ENCODE data around the gene TFR2. TPM values are rescaled to one million over a fixed set of nuclear protein-coding genes. Genes with fewer than 3 reads are reported as not detected.

Gene TFR2
- total and polyA plus RNA-seq, 9 of the 15 experiments (the other 6 are each of a cell fraction or from before 2014, with no cell fraction given): 3.8 to 123 (median 51.1) TPM

GRCh38 chr7:100586266-100587025 is 54.9 kb downstream of the TFR2 start, which contains the start of gene FBXO24 (continued):
- no peak for TF ChIP-seq ZNF224 (CRISPR knock-in tag; IDR thresholded peaks at IDR 0.05)
- no peak for TF ChIP-seq THRB (CRISPR knock-in tag; conservative IDR thresholded peaks at IDR 0.05)
- no peak for TF ChIP-seq PATZ1 (CRISPR knock-in tag; IDR thresholded peaks at IDR 0.05; ENCODE audit: borderline replicate concordance)
- TF ChIP-seq ZNF347 (CRISPR knock-in tag; IDR thresholded peaks at IDR 0.05; ENCODE audit: low read depth): no peak
- TF ChIP-seq PYGO2 (tag; IDR thresholded peaks at IDR 0.05): no peak
- no peak for TF ChIP-seq ZNF431 (CRISPR knock-in tag; IDR thresholded peaks at IDR 0.05)
- TF ChIP-seq FOXK1 (CRISPR knock-in tag; IDR thresholded peaks at IDR 0.05; ENCODE audit: borderline replicate concordance): no peak
- TF ChIP-seq ZNF175 (CRISPR knock-in tag; IDR thresholded peaks at IDR 0.05; ENCODE audit: low read depth): no peak
- no peak; the same call in 1 of the 2 replicates for TF ChIP-seq MYBL2 (IDR thresholded peaks at IDR 0.05; ENCODE audit: low read depth)
- no peak for TF ChIP-seq MYBL2 (CRISPR knock-in tag; IDR thresholded peaks at IDR 0.05; ENCODE audit: borderline replicate concordance)
- TF ChIP-seq ZNF639 (CRISPR knock-in tag; conservative IDR thresholded peaks at IDR 0.05 in 1 of 2, IDR thresholded peaks at IDR 0.05 in 1 of 2): peak in 1 of 2 experiments; percentile 32; a peak in 2 of 4 replicates
- no peak for TF ChIP-seq NFE2L1 (tag; IDR thresholded peaks at IDR 0.05; ENCODE audit: borderline replicate concordance, low read depth)
- TF ChIP-seq ZFP36 (IDR thresholded peaks at IDR 0.05; ENCODE audit: low read depth, low read length, partially characterized antibody): no peak
- TF ChIP-seq BRCA1 (IDR thresholded peaks at IDR 0.05): no peak
- TF ChIP-seq BRCA1 (CRISPR knock-in tag; IDR thresholded peaks at IDR 0.05): no peak
- no peak for TF ChIP-seq NR2F6 (CRISPR knock-in tag; IDR thresholded peaks at IDR 0.05)
- TF ChIP-seq, protein P1, sequence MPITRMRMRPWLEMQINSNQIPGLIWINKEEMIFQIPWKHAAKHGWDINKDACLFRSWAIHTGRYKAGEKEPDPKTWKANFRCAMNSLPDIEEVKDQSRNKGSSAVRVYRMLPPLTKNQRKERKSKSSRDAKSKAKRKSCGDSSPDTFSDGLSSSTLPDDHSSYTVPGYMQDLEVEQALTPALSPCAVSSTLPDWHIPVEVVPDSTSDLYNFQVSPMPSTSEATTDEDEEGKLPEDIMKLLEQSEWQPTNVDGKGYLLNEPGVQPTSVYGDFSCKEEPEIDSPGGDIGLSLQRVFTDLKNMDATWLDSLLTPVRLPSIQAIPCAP (CRISPR knock-in tag; IDR thresholded peaks at IDR 0.05; ENCODE audit: borderline replicate concordance): no peak
- no peak for TF ChIP-seq NONO (IDR thresholded peaks at IDR 0.05; ENCODE audit: low read depth in 2 of 2, low read length in 1 of 2)
- TF ChIP-seq STAT5B (CRISPR knock-in tag; IDR thresholded peaks at IDR 0.05): no peak

Measured in K562 (cell line).